RWPE1 (cell line): ENCODE measurements around the gene ZNHIT6.

ENCODE experiments used
- CTCF ChIA-PET: fragments of 350-600 bp; sonication (Branson Sonifier 250); formaldehyde crosslinking; extraction: SDS; loops from one replicate; lab custom pipeline; 2021; lab: Yijun Ruan, JAX
- POLR2A ChIA-PET: fragments of 400-600 bp; formaldehyde crosslinking; extraction: SDS; loops from one replicate; lab custom pipeline; 2020; ENCODE audit warnings: antibody characterized with exemption; ENCODE audit not compliant: low non-redundant PET; lab: Yijun Ruan, JAX
- DNase-seq: peaks from one replicate; pipeline ENCODE4 v3.0.0; 2012; ENCODE audit warnings: low spot score
- H3K27ac ChIP-seq: fragments of 450-650 bp; 2 replicates; pipeline ENCODE4 v1.5.1; 2017
- TF ChIP-seq, protein P1 (sequence below): fragments of 450-650 bp; conservative IDR thresholded peaks from 2 replicates; pipeline ENCODE4 v1.5.1; 2017; ENCODE audit warnings: low read depth, mild to moderate bottlenecking

ZNHIT6 gene, protein sequence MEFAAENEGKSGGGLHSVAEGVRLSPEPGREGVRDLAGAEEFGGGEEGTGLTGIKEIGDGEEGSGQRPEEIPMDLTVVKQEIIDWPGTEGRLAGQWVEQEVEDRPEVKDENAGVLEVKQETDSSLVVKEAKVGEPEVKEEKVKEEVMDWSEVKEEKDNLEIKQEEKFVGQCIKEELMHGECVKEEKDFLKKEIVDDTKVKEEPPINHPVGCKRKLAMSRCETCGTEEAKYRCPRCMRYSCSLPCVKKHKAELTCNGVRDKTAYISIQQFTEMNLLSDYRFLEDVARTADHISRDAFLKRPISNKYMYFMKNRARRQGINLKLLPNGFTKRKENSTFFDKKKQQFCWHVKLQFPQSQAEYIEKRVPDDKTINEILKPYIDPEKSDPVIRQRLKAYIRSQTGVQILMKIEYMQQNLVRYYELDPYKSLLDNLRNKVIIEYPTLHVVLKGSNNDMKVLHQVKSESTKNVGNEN

DNA sequence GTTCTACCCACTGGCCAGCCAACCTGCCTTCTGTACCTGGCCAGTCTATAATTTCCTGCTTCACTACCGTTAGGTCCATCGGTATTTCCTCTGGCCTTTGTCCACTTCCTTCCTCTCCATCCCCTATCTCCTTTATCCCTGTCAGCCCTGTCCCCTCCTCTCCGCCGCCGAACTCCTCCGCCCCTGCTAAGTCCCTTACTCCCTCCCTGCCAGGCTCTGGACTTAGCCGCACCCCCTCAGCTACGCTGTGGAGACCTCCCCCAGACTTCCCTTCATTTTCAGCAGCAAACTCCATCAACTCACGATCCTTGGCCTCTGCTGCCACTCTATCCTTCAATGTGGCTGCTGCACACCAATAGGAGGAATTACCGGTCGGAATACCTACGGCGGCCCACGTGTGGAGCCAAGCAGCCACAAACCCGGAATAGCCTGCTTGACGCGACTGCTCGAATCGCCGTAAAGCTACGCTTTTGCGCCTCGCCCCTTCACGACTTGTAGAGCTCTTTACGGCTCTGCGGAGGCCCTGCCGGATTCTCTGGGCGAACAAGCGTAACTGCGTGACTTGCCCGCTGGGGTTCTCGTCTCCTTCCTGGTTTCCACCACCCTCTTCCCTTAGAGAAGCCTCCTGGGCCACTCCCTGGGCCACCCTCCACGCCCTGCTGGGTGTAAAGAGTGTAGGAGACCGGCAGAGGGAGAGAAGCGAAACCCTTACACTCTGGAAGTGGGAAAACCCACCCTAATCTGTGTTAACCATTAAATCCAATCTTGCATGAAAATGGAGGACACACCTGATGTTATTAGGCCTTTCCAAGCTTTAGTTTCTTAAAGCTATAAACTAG, at the start of gene ZNHIT6:
ZNHIT6 (minus strand) TSS at position 444 of the 839 bp plus-strand sequence; CDS start at position 295, 149 bp downstream.
- ChIA-PET CTCF (interaction anchor here (0.6 to 0.7 kb wide), 3 partner anchors 33 to 217 kb away, joined by 3 to 4 read pairs (median 3); no protein-coding TSS in a partner anchor), POLR2A (interaction anchor here (0.6 to 0.9 kb wide), 3 partner anchors 137 to 321 kb away, joined by 4 to 9 read pairs (median 4); no protein-coding TSS in a partner anchor)
- H3K27ac ChIP-seq, result peak within 1 kb of the TSS; percentile 81
- peak; percentile 87 for DNase-seq
- TF ChIP-seq, protein P1, sequence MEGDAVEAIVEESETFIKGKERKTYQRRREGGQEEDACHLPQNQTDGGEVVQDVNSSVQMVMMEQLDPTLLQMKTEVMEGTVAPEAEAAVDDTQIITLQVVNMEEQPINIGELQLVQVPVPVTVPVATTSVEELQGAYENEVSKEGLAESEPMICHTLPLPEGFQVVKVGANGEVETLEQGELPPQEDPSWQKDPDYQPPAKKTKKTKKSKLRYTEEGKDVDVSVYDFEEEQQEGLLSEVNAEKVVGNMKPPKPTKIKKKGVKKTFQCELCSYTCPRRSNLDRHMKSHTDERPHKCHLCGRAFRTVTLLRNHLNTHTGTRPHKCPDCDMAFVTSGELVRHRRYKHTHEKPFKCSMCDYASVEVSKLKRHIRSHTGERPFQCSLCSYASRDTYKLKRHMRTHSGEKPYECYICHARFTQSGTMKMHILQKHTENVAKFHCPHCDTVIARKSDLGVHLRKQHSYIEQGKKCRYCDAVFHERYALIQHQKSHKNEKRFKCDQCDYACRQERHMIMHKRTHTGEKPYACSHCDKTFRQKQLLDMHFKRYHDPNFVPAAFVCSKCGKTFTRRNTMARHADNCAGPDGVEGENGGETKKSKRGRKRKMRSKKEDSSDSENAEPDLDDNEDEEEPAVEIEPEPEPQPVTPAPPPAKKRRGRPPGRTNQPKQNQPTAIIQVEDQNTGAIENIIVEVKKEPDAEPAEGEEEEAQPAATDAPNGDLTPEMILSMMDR, result peak; percentile 19; the same call in 1 of the 2 replicates

DNA sequence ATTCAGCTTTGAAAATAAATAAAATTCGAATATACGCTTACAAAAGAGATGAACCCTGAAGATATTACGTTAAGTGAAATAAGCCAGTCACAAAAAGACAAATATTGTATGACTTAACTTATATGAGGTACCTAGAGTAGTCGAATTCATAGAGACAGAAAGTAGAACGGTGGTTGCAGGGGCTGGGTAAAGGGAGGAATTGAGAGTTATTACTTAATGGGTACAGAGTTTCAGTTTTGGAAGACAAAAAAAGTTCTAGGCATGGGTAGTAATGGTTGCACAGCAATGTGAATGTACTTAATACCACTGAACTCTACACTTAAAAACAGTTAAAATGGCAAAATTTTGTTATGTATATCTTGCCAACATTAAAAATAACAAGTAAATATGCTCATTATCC, 48.6 kb upstream of the ZNHIT6 start:
- CTCF ChIA-PET, result no interaction called here
- no peak for DNase-seq
- POLR2A ChIA-PET, result no interaction called here
- no peak overlapping the region for H3K27ac ChIP-seq
- TF ChIP-seq, protein P1, result no peak

DNA sequence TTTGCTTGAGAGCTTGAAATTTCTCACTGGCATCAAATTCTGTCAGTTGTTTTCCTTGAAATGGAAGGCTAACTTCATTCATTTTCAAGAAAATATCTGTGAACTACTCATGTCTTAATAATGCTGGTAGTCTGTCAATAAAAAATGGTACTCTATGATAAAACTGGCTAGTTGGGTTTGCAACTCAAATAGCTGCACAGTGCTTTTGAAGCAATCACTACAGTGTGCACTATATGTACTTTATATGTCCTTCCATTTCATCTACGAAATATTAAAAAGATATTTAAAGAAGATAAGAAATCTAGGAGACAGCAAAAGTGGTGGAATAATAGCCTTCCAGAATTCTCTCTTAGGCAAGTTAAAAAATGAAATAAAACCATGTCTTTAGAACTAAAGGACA, 39.9 kb upstream of the ZNHIT6 start:
- ChIA-PET CTCF (no interaction called here), POLR2A (no interaction called here)
- no peak for DNase-seq
- H3K27ac ChIP-seq, result no peak overlapping the region
- TF ChIP-seq, protein P1, result no peak

DNA sequence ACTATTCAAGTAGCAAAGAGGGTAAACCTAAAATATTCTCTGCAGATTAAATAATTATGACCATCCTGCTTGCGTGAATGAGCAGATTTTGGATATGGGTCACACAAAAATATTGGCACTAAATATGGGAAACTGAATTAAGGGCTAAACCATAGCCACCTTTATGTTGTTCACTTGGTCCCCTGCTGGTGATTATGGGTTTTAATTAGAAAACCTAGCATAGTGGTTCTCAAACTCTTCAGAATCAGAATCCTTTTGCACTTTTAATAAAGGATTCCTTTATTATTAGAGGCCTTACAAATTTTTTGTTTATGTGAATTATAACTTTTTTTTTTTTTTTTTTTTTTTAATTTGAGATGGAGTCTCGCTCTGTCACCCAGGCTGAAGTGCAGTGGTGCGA, 38.5 kb upstream of the ZNHIT6 start:
- ChIA-PET POLR2A (no interaction called here), CTCF (interaction anchor here (0.6 kb wide), 1 partner anchor 418 kb away, joined by 3 read pairs; no protein-coding TSS in a partner anchor)
- H3K27ac ChIP-seq, result no peak overlapping the region
- TF ChIP-seq, protein P1, result no peak
- no peak for DNase-seq

DNA sequence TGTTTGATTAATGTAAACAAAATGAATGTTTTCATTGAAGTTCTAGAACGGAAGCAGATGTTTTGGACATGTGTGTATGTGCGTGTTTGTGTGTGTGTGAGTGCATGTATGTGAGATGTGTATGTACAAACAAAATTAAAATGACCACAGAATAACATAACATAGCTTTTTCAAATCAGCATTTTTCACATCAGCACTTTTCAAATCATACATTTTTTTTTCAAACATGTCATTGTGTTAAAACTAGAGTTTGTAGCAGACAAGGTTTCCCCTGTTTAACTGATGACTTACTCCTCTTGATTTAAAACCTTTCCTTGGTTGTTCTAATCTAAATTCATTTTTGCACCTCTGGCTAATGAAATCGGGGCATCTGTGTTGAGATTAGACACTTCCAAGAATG, 35.6 kb upstream of the ZNHIT6 start:
- POLR2A ChIA-PET, result no interaction called here

More for the DNA sequence above, 35.6 kb upstream of the ZNHIT6 start:
- TF ChIP-seq, protein P1, result no peak
- no peak overlapping the region for H3K27ac ChIP-seq
- CTCF ChIA-PET, result interaction anchor here (1.0 kb wide), 1 partner anchor 113 kb away, joined by 3 read pairs; no protein-coding TSS in a partner anchor
- no peak for DNase-seq
